ENCODE results near the gene LRP1.

DNA sequence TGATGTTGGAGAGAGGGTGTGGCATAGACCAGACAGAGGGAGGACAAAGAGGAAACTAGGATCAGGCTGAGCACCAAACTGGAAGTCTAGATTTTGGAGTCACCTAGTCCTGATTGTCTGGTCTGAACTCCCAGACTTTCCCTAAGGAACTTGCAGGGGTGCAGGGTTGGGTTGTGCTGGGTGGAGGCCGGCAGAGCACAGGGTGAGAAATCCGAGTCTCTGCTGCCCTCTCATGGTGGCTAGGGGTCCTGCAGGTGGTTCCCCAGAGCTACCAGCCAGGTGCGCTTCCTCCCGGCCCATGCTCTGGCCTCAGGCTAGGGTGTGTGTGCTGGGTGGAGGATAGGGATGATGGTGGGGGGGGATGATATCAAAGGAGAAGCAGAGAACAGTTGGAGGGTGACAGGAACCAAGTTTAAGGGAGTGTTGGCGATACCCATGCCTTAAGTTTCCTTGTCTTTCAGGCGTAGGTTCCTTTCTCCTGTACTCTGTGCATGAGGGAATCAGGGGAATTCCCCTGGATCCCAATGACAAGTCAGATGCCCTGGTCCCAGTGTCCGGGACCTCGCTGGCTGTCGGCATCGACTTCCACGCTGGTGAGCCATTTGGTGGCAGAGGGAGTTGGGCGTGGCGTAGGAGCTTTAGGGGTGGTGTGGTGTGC lies 54.8 kb downstream of the LRP1 start:
- TF ChIP-seq POLR2AphosphoS5 (IDR thresholded peaks at IDR 0.05; ENCODE audit: borderline replicate concordance, low read depth, low read length) (no peak), EZH2 (IDR thresholded peaks at IDR 0.05) (no peak), FOXP2 (optimal IDR thresholded peaks at IDR 0.05; ENCODE audit: control extremely low read depth, extremely low read length, insufficient read depth) (no peak)

All from SK-N-MC (cell line).